ENCODE data around the gene VMP1. TPM values are rescaled to one million over a fixed set of nuclear protein-coding genes. Genes with fewer than 3 reads are reported as not detected.

VMP1 gene
- 195 and 306 TPM in 2 replicates for total RNA-seq (2014; rRNA removed; shearing (Covaris generic))

- peak; percentile 100 for DNase-seq (ENCODE audit: low spot score)
- in situ Hi-C loops (cut with HindIII; ENCODE audit: low sequenced_read_pairs) = no loop called here
These were observed at the start of gene VMP1, which contains the start of gene PTRH2 for GRCh38 chr17:59707149-59707970. Gene VMP1 (plus strand): TSS chr17:59707654. CDS start chr17:59731447, 23,793 bp downstream. Gene PTRH2 (minus strand): TSS chr17:59707430. CDS start chr17:59697978, 9,452 bp downstream.

DNA sequence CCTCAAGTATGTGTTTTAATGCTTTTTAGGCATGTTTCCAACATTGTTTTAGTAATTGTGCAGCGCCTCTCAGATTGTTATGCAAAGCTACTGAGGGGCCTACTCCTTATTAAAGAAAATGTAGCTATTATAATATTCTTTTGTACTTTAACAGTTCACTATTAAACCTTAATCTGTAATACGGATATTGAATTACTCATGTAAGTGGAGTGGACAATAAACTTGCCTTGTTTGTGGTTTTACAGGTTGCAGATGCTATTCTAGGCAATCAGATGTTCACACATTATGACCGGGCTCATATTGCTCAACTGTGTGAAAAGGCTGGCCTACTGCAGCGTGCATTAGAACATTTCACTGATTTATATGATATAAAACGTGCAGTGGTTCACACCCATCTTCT is 41.2 kb upstream of the VMP1 start:
- in situ Hi-C loops (cut with HindIII; ENCODE audit: low sequenced_read_pairs) = no loop called here
- no peak for DNase-seq (ENCODE audit: low spot score)

DNA sequence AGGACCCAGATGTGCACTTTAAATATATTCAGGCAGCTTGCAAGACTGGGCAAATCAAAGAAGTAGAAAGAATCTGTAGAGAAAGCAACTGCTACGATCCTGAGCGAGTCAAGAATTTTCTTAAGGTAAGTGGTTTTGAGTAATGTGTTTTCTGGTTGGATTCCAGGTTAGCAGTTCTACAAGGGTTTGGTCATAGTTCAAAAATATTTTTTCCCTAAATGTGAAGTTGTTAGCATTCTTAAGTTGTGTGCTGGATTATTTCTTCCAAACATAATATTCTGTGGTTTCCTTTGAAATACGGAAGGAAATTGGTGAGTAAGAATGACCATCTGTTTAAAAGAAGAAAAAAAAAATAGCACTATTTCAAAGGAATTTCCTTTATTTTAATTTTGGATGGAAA is 38.6 kb upstream of the VMP1 start:
- no peak for DNase-seq (ENCODE audit: low spot score)
- in situ Hi-C loops (cut with HindIII; ENCODE audit: low sequenced_read_pairs) = no loop called here

- in situ Hi-C loops (cut with HindIII; ENCODE audit: low sequenced_read_pairs) = no loop called here
- no peak for DNase-seq (ENCODE audit: low spot score)
These were observed 38.0 kb upstream of the VMP1 start for GRCh38 chr17:59669411-59669810.

DNA sequence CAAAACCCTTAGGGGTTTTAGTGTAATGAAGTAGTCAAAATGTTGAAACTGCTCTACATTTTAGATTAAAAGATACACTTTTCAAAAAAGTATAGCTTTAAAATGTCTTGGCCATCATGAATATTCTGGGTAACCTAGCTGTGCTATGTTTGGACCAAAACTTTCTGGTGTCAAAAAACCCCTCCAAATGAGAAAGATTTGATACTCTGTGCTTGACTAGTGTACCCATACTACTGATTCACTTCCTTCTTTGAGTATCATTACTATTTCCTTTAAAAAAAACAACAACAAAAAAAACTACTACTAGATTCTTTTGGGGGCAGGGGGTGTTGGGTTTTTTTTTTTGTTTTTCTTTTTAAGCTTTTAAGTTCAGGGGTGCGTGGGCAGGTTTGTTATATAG is 37.5 kb upstream of the VMP1 start:
- DNase-seq (ENCODE audit: low spot score) = no peak
- in situ Hi-C loops (cut with HindIII; ENCODE audit: low sequenced_read_pairs) = no loop called here

DNA sequence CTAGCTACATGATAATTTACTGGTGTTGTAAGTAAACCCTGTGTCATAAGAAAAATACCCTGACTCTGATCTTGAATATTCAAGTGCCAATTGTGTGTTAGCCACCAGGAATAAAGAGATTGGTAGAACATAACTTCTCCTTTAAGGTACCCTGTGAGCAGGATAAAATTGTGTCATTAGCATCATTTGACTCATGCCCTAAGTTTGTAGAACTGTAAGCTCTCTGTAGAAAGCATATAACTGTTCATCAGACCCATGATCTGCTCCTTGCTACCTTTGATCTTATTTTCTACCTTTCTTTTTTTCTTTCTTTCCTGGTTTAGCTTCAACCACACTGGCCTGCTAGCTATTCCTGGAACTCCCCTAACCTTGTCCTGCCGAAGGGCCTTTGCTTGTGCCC is 36.1 kb upstream of the VMP1 start:
- no peak for DNase-seq (ENCODE audit: low spot score)
- in situ Hi-C loops (cut with HindIII; ENCODE audit: low sequenced_read_pairs) = no loop called here

DNA sequence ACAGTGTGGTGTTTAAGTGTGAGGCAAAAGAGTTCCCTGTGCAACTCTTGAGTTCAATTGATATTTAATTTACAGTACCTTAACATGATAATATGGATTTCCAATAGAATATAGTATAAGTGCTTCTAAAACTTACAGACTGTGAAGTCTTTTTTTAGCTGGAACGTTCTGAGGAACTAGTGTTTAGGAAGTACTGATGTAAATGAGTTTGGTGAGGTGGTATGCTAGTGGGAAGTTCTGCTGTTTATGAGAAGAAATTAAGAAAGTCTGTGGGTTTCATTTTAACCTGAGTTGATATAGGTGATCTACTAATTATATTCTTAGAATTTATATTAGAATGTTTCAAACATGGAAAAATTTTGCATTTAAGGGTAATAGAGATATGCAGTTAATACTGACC is 32.2 kb upstream of the VMP1 start:
- DNase-seq (ENCODE audit: low spot score) = no peak
- in situ Hi-C loops (cut with HindIII; ENCODE audit: low sequenced_read_pairs) = no loop called here

DNA sequence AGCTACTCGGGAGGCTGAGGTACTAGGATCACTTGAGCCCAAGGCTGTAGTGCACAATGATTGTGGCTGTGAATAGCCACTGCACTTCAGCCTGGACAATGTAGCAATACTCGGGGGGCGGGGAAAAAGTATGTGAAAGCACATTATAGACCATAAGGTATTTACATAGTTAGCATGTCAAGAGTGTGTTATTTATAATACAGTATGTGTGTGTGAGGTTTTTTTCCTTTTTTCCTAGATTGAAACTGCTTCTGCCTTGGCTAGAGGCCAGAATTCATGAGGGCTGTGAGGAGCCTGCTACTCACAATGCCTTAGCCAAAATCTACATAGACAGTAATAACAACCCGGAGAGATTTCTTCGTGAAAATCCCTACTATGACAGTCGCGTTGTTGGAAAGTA is 30.7 kb upstream of the VMP1 start:
- DNase-seq (ENCODE audit: low spot score) = no peak
- in situ Hi-C loops (cut with HindIII; ENCODE audit: low sequenced_read_pairs) = no loop called here

GRCh38 chr17:59678918-59679317 is 28.5 kb upstream of the VMP1 start:
- in situ Hi-C loops (cut with HindIII; ENCODE audit: low sequenced_read_pairs) = no loop called here
- no peak for DNase-seq (ENCODE audit: low spot score)

DNA sequence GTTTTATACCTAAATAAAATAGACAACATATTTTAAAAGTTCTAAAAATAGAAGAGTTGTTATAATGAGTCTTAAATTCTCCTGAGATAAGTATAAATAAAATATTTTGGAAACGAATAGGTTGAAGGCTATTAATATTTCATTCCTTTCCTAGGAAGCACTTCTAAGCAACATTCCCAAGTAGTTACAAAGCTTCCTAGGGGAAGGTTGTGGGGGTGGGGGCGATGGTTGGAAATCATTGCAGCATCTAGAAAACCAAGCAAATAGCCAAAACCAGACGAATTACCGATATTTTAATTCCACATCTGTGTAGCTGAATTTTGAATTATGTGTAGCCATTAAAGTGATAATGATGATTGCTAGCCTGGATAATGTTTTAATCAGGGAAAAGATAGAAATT is 27.1 kb upstream of the VMP1 start:
- in situ Hi-C loops (cut with HindIII; ENCODE audit: low sequenced_read_pairs) = no loop called here

DNA sequence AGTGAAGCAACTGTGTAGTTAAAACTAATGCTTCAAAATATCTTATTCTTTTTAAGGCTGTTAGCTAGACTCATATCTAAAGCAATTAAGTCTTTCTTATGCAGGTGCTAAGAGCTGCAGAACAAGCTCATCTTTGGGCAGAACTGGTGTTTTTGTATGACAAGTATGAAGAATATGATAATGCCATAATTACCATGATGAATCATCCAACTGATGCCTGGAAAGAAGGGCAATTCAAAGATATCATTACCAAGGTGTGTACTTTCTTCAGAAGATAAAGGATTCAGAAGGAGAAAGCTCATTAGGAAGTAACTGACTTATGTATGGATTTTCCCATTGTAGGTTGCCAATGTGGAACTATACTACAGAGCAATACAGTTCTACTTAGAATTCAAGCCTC is 24.2 kb upstream of the VMP1 start:
- in situ Hi-C loops (cut with HindIII; ENCODE audit: low sequenced_read_pairs) = no loop called here
- DNase-seq (ENCODE audit: low spot score) = no peak

More for the DNA sequence above, 27.1 kb upstream of the VMP1 start:
- DNase-seq (ENCODE audit: low spot score) = no peak

DNA sequence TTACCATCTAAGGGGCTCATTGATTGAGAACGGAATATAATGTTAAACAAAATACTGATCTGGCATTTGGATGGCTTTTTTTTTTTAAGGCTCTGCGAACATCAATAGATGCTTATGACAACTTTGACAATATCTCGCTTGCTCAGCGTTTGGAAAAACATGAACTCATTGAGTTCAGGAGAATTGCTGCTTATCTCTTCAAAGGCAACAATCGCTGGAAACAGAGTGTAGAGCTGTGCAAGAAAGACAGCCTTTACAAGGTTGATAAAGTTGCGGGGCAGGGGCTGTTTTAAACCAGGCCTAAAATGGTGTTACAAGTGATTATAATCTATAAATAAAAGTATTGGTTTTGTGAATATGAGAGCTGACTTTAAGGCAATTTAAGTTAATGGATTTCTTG is 22.5 kb upstream of the VMP1 start:
- DNase-seq (ENCODE audit: low spot score) = no peak
- in situ Hi-C loops (cut with HindIII; ENCODE audit: low sequenced_read_pairs) = no loop called here

GRCh38 chr17:59688008-59688407 is 19.4 kb upstream of the VMP1 start:
- in situ Hi-C loops (cut with HindIII; ENCODE audit: low sequenced_read_pairs) = no loop called here
- DNase-seq (ENCODE audit: low spot score) = no peak

DNA sequence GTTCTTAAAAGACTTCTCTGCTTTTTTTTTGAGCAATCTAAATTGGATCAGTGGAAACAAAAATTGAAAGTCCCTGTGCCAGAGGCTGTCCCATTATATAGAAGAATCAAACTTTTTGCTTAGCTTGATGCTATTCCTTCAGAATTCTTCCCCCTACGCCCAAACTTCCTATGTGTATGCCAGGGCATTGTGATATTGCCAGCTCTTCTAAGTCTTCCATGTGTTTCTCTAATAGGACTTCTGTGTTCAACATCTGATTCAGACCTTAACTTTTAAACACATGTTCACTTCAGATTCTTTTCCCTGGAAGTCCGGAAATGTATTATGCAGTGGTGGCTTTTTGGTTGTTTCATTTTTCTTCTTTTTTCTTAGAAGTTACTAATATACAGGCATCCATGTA is 19.0 kb upstream of the VMP1 start:
- in situ Hi-C loops (cut with HindIII; ENCODE audit: low sequenced_read_pairs) = no loop called here

GRCh38 chr17:59693582-59693981 is 13.9 kb upstream of the VMP1 start:
- in situ Hi-C loops (cut with HindIII; ENCODE audit: low sequenced_read_pairs) = no loop called here
- DNase-seq (ENCODE audit: low spot score) = no peak

More for the DNA sequence above, 19.0 kb upstream of the VMP1 start:
- no peak for DNase-seq (ENCODE audit: low spot score)

DNA sequence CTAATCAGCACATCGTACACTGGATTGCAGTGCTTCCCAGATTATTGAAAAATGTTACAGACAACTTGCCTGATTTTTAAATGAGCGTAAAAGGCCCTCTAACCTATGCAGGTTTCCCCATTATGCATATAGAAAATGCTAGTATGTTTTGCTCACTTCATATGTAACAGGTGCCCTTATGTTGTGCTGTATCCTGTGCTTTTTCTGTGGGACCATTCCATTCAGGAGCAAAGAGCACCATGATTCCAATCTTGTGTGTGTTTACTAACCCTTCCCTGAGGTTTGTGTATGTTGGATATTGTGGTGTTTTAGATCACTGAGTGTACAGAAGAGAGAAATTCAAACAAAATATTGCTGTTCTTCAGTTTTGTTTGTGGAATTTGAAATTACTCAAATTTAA is 13.1 kb upstream of the VMP1 start:
- no peak for DNase-seq (ENCODE audit: low spot score)
- in situ Hi-C loops (cut with HindIII; ENCODE audit: low sequenced_read_pairs) = no loop called here

DNA sequence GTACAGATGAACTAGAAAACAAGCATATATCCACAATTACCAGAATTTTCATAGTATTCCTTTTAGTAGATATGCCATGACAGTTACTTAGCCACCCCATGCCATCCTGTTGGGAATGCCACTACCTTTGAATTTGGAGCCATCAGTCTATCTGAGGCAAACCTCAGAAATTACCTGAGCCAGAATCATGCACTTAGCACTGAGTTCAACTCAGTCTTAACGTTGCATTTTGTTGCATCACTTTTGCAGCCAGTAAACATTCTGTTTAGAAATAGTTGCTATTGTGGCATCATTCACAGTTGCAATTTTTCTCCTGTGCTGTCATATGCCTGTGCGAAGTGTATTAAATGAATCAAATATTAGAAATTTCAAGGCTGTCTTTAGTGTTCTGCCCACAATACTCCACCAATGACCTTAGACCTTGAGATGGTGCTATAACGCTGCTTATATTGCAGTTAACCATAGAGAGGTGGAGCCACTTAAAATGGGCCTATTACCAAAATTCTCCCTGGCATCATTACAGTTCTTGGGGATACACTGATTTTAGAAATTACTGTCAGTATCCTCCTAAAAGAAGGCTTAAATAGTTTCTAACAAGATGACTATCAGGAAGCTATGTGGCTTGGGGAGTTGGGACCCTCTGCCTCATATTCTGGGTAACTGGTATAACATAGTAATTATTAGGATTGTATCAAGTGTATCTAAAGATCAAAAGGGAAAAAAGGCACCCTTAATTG is 11.3 kb upstream of the VMP1 start:
- no peak for DNase-seq (ENCODE audit: low spot score)
- in situ Hi-C loops (cut with HindIII; ENCODE audit: low sequenced_read_pairs) = no loop called here

DNA sequence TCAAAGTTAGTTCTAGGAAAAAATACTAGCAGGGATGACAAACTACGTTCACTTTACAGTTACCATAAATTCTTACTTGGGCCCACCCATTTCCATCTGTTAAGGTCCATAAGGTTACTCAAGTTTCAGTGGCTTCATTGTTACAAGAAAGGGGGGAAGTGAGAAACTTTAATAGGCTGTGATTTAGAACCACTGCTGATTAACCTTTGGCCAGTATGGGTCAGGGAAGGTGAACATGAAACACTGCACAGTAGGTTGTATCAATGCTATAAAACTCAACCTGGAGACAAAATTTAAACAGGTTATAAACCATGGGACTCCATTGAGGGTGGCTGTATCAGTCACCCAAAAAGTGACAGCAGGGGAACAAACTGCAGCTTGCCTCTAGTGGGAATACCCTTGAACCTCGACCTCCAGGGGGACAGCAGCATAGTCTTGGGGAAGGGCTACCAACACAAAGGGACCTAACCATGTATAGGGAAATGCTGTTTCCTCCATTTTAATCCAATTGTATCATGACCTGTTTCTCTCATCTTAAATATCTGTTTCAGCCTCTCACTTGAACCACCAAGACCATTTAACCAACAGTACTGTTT is 10.7 kb upstream of the VMP1 start:
- DNase-seq (ENCODE audit: low spot score) = no peak
- in situ Hi-C loops (cut with HindIII; ENCODE audit: low sequenced_read_pairs) = no loop called here

DNA sequence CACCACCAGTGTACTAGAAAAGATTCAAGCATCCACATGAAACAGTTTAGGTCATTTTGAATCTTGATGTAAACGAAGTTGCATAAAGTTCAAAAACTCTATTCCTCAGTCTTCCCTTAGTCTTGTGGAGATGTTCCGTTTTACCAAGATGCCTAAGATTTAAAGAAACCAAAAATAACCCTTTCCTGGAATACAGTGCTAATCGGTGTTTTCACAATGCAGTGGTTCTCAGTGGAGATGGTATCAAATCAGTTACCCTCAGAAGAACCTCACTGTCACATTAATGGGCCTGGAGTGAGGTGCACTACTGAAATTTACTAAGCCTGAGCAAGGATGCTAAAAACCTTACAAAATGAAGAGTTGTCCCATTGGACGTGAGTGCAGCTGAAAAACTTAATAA is 9.3 kb upstream of the VMP1 start:
- in situ Hi-C loops (cut with HindIII; ENCODE audit: low sequenced_read_pairs) = no loop called here
- DNase-seq (ENCODE audit: low spot score) = no peak

DNA sequence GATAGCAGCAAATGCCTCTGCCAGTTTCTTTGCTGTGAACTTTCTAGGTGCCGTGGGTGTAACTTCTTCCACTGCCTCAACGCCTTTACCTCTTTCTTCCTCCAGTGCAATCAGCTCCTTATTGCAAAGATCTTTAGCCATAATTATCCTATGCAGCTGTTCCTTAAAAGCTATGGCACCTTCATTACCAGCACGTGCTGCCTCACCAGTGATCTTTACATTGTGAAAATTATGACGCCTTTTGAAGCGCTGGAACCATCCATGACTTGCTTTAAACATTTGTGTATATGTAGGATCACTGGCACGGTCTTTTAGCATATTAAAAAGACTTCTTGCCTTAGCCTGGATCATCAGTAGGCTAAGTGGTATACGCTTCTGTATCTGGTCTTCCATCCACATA is 8.2 kb upstream of the VMP1 start:
- in situ Hi-C loops (cut with HindIII; ENCODE audit: low sequenced_read_pairs) = no loop called here
- no peak for DNase-seq (ENCODE audit: low spot score)

All from G401 (cell line).